HG02588 (cell line): ENCODE measurements around the gene SPOCK2.

Source experiments
- ATAC-seq: cut with Tn5 transposase; IDR thresholded peaks from one replicate; pipeline ENCODE4 v1.9.1; 2021; ENCODE audit warnings: mild to moderate bottlenecking, moderate library complexity; ENCODE audit not compliant: unreplicated experiment

Gene SPOCK2

DNA sequence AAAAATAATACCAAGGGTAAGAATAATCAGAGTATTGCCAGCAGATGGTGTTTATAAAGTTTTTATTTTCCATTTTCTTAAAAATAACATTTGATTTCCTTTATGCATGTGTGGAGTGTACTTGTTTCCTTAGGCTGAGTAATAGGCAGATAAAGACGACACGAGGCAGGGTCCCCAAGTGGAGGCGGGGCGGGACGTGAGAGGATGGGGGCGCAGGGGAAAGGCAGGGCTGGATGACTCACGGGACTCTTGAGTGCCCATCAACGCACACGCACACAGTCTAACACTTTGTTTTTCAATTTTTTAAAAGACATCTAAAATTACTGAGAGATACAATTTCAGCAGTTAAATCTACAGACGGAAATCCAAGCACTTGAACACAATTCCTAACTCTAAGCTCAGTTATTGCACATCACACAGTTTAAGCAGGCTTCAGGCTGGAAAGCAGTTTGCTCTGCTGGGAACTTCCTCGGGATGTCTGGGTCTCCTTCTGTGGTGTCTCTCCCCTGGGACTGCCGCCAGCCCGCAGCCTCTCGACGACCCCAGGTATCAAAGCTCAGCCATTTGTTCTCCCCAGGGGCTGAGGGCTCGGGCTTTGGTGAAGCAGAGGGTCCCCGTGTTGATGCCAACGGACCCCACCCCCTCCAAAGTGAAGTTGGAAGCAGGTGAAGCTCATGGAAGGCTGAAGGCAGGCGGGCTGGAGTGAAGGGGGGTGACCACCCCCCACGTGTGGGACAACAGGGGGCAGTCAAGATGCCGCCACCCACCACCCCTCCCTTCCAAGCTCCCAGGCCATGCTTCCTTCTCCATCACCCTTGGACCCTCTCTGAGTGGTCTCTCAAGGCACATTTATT, 29.1 kb downstream of the SPOCK2 start:
- ATAC-seq, result no peak

- ATAC-seq, result no peak
Observed at GRCh38 chr10:72058347-72058898, 29.9 kb downstream of the SPOCK2 start.

- ATAC-seq, result no peak
Observed at GRCh38 chr10:72056932-72057751, 31.2 kb downstream of the SPOCK2 start.

- ATAC-seq, result no peak
Observed at GRCh38 chr10:72056113-72056512, 32.2 kb downstream of the SPOCK2 start.

DNA sequence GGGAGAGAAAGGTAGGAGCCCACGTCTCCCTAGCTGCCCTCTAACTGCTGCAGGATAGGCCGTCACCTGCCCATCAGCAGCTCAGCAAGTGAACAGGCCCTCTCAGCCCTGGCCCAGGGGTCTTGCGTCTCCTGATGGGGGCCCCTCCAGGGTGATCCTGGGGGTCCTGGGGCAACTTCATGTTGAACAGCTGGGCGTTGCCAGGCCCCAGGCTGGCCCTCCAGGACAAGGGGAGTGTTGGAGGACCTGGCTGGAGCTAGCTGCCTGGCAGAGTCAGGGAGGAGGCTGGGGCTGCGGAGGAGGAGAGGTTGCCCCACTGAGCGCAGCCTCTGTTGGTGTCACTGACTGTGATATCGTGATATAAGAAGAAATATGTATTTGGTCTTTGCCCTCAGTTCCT, 34.7 kb downstream of the SPOCK2 start:
- no peak for ATAC-seq

DNA sequence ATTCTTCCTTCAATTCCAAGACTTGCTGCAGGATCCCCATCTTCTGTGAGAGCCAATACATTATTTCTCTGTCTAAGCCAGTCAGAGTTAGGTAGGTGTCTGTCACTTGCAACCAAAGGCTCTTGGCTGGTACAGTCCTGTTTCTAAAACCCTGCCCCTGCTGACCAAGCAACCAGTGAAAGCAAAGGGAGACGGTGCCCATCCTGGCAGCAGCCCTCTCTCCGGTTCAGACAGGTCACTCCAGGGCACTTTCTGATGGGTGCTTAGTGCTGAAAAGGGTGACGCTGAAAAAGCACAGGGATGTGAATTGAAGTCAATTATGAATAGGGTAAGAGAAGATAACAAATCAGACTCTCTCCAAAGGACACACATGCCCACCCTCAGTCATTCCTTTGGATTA, 37.5 kb downstream of the SPOCK2 start:
- ATAC-seq, result no peak

DNA sequence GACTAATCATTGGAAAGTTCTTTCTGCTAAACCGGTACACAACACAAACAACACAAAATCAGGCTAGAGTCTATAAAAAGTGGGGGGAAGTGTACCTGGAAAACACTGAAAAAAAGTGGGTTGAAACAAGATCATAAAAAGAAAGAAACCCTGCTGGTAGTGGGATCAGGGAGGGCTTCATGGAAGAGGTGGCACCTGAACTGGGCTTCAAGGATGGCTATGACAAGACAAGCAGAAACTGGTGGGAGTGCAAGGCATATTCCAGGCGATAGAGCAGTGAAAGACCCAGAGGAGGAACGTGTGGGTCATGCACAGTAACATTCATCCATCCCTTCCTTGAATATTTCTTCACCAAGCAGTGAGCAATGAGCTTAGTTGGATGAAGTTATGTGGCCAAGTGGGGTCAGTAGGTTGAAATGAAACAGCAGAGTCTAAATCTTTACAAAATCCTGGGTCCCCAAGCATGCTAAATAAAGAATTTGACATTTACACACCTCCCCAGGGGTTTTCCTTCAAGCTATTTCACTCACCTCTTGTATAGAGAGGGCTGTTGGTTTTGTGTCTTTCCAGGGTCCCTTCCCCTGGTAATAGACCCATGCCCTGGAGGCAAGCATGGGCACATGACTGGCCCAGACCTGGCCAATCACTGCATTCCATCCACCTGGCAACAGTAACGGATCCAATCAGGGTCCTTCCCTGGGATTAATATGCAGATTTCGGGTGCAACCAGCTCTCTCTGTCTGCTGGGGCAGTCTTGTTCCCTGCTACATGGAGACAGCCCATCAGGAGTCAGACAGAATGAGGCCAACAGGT, 38.2 kb downstream of the SPOCK2 start:
- ATAC-seq, result no peak

DNA sequence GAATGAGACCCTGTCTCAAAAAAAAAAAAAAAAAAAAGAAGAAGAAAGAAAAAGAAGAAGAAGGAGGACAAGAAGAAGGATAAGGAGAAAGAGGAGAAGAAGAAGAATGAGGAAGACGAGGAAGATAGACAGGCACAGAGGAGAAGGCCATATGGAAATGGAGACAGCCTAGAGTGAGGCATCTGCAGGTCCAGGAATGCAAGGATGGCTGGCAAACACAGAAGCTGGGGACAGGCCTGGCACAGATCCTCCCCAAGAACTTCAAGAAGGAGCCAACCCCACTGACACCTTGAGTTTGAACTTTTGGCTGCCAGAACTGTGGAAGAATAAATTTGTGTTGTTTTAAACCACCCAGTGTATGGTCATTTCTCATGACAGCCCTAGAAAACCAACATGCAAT, 38.9 kb downstream of the SPOCK2 start:
- ATAC-seq, result no peak

DNA sequence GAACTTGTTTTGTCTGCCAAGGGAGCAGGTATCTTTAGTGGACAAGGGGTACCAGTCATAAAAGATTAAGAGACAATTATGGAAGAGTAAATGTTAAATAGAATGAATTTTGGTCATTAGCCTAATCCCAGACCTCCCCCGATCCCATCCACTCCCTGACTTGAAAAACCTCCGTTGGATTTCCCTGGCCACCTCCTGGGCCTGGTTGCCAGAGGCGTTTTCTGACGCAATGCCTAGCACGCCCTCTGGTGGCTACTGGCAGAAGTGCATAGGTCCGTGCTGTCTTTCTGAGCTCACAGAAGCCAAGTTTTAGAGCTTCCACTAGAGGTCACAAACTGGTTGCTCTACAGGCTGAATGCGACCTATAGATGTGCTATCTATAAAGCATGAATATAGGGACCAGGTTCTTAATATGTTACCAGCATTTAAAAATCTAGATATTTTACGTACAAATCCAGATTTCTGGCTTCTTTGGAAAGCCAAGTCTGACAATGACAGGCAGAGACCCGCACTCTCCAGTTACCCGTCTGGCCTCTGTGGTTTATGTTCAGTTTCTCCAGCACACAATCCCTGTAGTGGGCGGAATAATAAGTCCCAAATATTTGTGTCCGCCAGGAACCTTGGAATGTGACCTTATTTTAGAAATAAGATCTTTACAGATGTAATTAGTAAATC, 39.8 kb downstream of the SPOCK2 start:
- ATAC-seq, result no peak

DNA sequence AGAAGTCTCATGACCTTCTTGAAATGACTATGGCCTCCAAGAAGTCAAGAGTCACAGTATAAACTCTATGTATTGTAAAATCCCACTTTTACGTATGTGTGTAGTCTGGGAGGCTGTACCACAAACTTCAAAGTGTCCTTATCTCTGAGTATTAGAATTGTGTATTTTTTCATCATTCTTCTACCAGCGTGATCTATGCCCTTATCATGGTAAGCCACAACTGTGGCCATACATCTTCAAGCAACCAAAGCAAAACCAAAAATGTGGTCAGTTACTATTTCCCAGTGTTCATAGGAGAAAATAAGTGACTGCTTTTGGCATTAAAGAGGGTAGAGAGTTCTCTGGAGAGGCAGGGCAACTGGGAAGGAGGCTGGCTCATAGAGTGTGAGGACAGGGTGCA, 42.8 kb downstream of the SPOCK2 start:
- ATAC-seq, result no peak

DNA sequence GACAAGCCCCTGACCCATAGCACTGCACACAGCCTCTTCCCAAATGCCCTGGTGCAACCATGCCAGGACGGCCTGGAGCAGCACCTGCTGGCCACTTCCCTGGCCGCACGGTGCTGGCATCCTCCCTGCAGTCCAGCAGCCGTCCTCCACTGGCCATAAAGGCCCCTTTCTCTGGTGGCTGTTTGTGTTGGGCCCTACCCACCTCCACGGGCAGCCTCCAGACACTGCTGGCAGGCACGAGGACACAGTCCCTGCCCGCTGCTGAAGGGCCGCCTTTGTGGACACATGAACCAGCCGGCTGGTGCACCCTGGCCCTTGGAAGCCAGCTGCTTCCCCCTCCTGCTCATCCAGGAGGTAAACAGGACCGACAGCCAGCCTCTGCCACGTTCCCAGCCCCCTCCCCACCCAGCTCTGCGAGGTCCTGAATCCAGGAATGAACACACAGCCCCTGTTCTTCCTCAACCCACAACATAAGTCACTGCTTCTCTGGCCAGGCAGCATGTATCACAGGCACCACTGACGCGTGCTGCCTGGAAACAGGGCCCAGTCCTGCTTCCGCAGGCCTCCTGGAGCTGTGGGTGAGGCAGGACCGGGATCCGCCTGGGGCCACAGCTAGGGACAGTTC, 43.8 kb downstream of the SPOCK2 start:
- no peak for ATAC-seq

DNA sequence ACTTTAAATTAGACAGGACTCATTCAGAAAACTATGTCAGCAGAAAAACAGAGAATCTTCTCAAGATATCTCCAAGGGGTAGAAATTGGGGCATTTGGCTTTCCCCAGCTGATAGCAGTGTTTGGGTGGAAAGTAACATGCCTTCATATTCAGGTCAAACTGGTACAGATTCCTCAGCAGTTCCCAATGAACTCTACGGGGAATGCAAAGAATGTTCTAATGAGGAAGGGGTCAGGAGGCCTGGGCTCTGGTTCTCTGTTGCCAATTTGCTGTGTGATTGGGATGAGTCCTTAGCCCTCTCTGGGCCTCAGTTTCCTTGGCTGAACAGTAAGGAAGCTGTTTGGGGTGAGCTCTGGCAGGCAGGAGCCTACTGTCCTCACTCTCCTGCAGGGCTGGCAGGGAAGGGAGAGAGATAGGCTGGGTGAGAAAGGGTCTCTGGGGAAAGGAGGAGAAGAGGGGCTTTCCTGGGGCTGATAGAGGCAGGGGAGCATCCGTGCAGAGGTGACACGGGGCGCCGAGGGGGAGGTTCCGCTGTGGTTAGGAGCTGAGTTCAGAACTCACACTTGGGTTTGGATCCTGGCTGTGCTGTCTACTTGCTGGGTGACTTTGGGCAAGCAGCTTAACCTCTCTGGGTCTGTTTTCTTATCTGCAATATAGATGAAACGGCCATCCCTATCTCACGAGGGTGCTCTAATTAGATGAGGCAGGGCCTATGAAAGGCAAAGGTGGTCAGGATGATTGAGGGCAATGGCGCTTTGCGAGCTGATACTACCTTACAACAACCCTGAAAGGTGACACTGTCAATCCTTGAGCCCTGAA, 45.1 kb downstream of the SPOCK2 start:
- no peak for ATAC-seq

DNA sequence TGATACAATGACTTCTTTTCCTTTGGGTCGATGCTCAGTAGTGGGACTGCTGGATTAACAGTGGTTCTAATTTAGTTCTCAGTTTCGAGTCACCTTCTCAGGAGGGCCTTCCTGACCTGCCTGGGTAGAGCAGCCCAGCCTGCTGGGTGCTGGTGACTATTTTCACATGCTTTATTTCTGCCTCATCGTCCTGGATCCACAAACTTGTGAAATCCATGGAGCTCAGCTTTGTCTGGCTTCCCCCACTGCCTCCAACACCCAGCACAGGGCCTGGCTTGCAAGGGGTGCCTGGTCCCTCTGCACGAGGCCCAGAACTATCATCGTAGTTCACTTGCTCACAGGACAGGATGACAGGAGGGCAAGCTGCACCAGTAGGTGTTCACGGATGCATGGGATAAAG, 46.9 kb downstream of the SPOCK2 start:
- no peak for ATAC-seq

GRCh38 chr10:72039377-72039776, 49.0 kb downstream of the SPOCK2 start:
- no peak for ATAC-seq

GRCh38 chr10:72038458-72039001, 49.8 kb downstream of the SPOCK2 start:
- ATAC-seq, result no peak

- ATAC-seq, result no peak
Observed at GRCh38 chr10:72037811-72038210, 50.5 kb downstream of the SPOCK2 start.

DNA sequence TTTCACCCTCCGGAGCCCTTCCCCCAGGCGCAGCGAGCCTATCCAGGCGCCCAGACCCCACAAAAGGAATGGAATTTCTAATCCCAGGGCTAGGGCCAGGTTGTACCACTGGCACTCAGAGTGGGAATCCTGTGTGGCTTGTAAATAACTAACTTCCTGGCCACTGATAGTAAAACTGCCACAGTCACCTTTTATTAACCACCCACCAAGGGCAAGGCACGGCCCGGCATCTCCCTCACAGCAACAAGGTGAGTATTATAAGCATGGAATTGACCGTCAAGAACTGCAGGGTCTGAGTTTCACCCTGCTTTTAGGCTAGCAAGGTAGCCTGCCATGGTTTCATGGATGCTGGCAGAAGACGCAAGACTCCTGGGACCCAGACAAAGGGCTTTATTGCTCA, 51.1 kb downstream of the SPOCK2 start:
- ATAC-seq, result no peak

- no peak for ATAC-seq
Observed at GRCh38 chr10:72035252-72035887, 53.0 kb downstream of the SPOCK2 start.
